ENCODE data around the gene OR4N2.
"Not testable (repeated sequence)": the region's sequence is repeated elsewhere in the genome, so short reads cannot be mapped to it uniquely, and the experiment has no call there.

OR4N2 gene

DNA sequence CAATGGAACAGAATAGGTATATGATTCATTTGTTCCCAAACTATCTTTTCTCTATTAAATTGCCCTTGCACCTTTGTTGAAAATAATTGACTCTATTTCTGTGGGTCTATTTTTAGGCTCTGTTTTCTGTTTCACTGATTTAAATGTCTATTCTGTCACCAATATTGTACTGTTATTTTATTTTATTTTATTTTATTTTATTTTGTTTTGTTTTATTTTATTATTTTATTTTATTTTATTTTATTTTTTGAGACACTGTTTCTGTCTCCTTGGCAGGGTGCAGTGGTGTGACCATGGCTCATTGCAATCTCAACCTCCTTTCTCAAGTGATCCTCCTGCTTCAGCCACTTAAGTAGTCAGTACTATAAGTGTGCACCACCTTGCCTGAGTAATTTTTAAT, 34.9 kb downstream of the OR4N2 start:
- DNase-seq, result no peak

DNA sequence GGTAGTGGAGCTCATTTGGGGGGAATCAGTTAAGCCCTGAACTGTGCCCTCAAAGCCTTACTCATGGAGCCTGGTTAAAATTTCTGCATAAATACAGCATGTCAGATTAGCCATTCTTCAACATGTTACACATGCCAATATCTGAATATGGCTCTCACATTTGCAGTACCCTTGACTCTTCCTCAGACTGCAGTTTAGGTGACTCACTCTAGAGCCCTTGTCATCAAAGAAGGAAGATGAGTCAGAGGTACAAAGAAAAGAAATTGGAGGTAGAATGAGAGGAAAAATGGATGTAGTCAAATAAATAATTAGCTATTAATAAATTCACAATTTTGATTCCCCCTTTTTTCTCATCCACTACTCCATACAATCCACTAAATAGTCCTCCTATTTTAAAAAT, 47.8 kb downstream of the OR4N2 start:
- no peak for DNase-seq

DNA sequence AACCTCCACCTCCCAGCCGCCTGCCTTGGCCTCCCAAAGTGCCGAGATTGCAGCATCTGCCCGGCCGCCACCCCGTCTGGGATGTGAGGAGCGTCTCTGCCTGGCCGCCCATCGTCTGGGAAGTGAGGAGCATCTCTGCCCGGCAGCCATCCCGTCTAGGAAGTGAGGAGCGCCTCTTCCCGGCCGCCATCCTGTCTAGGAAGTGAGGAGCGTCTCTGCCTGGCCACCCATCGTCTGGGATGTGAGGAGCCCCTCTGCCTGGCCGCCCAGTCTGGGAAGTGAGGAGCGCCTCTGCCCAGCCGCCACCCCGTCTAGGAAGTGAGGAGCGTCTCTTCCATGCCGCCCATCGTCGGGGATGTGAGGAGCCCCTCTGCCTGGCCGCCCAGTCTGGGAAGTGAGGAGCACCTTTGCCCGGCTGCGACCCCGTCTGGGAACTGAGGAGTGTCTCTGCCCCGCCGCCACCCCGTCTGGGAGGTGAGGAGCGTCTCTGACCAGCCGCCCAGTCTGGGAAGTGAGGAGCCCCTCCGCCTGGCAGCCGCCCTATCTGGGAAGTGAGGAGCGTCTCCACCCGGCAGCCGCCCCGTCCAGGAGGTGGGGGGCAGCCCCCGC, 62.6 kb downstream of the OR4N2 start:
- DNase-seq, result not testable (repeated sequence)

DNA sequence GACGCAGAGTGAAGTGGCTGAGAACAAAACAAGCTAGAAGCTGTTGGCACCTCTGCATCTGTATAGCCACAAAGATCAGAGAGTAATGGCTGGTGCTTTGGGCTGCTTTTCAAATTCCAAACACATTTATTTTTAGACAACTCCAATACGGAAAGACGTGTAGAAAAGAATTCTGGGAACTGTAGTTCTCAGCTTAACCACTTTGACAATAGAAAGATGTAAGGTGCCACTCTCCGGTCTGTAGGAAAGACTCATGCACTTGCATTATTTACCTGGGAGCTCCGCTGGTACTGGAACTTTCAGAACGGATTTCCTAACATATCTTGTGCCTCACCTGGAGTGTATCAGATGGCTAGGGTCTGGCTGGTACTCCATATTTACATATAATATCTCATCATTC, 69.6 kb downstream of the OR4N2 start:
- no peak for DNase-seq

DNA sequence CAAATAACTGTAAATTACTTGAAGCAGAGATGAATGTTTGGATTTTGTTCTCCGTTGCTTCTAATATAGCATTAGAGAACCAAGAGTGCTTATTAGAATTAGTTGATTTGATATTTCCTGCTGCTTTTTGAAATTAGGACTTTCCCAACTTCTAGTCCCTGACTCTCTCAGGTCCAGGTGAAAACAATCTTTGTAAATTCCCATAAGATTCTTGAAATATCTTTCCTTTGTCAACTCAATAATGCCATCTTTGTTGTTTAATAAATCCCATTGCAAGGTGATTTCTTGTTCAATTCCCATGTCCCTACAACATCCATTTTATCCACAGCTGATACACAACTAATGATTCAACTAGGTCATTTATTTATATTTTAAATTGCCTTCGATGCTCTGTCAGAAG, 71.3 kb downstream of the OR4N2 start, which contains the start of gene OR4K2:
TSS of gene OR4K2 (plus strand) at position 301 of the 400 bp plus-strand sequence. CDS start 1,126 bp downstream, outside the sequence.
- no peak for DNase-seq

DNA sequence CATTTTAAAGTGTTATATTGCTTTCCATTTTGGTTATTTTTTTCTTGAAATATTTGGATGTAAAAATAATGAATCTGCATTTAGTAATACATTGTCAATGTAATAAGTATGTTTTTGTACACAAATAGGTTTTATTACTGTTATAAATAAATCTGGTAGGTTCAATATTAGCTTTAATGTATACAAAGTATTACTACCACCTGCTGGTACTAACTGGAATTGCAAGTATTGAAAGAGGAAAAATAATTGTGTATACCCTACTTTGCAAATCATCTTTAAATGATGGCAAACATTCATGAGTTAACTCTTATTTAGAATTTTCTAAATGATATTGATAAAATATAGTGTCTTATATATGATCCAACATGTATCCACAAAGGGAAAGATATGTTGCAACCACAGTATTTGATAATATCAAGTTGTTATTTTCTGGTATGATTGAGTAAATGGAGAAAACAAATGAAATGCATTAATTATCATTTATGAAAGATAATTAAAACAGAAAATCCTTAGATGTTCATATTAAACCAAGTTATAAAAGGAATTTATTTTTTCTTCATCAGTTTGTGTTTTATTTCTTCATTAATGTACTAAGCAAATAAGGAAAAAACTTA, 74.6 kb downstream of the OR4N2 start:
- no peak for DNase-seq

Data from T-helper 9 cell (primary cell).